Adipocyte (in vitro differentiated cells): Measurements from ENCODE around the gene CNN2.

Experiments used
- DNase-seq: peaks from one replicate; pipeline ENCODE4 v3.0.0-alpha.2; 2015; ENCODE audit warnings: low read depth
- H3K27me3 ChIP-seq: replicated peaks from 2 replicates; pipeline ENCODE4 v1.7.0; 2013; ENCODE audit warnings: mild to moderate bottlenecking, low read length, moderate library complexity; ENCODE audit not compliant: control insufficient read depth, insufficient read depth
- H3K36me3 ChIP-seq: 2 replicates; pipeline ENCODE4 v1.7.0; 2013; ENCODE audit warnings: low read length, mild to moderate bottlenecking, moderate library complexity; ENCODE audit not compliant: control insufficient read depth, insufficient read depth, severe bottlenecking
- H3K4me1 ChIP-seq: 2 replicates; pipeline ENCODE4 v1.7.0; 2013; ENCODE audit warnings: mild to moderate bottlenecking, low read length, moderate library complexity; ENCODE audit not compliant: control insufficient read depth, insufficient read depth
- H3K4me3 ChIP-seq: 2 replicates; pipeline ENCODE4 v1.7.0; 2013; ENCODE audit warnings: mild to moderate bottlenecking, low read length, moderate library complexity
- H3K9ac ChIP-seq: 2 replicates; pipeline ENCODE4 v1.7.0; 2013; ENCODE audit warnings: mild to moderate bottlenecking, low read length, moderate library complexity
- H3K9me3 ChIP-seq: 2 replicates; pipeline ENCODE4 v1.7.0; 2013; ENCODE audit warnings: mild to moderate bottlenecking, low read length, moderate library complexity; ENCODE audit not compliant: control insufficient read depth

Gene CNN2

DNA sequence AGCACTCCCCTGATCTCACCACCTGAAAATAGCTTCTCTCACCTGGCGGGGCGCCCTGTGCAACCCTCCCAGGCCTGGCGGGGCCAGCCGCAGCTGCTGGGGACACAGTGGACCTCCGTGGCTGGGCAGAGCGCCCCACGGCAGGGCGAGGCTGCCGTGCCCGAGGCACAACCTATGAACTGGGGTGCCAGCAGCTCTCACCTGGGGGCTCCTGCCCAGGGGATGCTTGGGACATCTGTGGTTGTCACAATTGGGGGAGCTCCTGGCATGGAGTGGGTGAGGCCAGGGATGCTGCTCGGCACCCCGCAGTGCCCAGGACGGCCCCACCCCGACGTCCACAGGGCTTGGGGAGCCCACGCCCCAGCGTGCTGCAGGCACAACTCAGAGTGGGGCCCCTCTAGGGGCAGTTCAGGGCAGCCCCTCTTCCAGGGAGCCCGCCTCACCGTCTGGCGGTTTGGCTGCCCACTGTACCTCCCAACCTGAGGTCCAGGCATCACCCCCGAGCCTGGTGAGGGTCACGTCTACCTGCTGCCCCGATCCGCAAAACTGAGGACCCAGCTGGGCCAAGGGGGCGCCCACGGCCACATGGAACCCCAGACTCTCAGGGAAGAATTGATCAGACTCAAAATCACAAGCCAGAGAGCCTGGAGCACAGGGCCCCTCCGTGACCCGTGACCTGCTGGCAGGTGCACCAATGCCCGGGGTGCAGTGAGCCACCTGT, 11.2 kb upstream of the CNN2 start:
- H3K4me1 ChIP-seq: peaks cover 40% of the 10 kb centered on the region
- H3K36me3 ChIP-seq: peaks cover 20% of the 10 kb centered on the region
- no peaks in the 10 kb centered on the region for H3K27me3 ChIP-seq
- no peak overlapping the region for H3K4me3 ChIP-seq
- H3K9me3 ChIP-seq: no peaks in the 10 kb centered on the region
- no peak for DNase-seq
- peak overlapping the region; percentile 45 for H3K9ac ChIP-seq

DNA sequence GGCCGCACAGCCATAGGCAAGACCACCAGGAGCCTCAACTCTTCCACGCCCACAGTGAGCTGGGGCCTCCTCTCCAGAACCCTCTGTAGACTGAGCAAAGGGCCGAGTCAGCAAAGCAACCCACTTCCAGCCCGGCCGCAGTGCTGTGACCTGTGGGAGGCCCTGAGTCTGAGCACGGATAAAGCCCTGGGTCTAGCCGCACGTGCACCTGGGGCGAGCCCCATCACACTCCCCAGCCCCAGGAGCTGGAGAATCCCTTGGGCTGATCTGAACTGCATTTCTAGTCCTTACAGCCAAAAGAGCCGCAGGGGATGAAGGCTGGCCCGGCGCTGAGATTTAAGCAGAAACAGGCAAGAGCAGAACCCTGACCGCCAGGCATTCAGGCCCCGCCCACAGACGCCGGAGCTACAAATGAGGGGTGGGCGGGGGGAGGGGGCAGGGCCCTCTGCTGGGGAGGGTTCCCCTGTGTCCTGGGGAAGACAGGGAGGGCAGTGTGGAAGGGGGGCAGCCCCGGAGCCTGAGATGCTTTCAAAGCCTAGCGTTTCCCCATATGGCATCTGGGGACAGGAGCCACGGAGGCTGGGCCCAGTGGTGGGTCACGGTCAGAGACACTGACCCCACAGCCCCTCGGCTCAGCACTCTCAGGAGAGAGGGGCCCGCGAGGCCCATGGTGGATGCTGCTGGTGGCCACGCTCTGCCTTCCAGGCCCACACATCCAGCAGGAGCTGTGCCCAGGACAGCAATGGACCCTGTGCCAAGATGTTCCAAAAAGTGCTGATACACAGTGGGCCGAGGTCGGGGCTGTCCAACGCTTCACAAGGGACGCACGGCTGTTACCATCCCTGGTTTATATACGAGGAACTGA, 10.4 kb upstream of the CNN2 start:
- Histone ChIP-seq H3K36me3 (peaks cover 17% of the 10 kb centered on the region), H3K4me1 (peaks cover 40% of the 10 kb centered on the region), H3K4me3 (no peak overlapping the region), H3K9me3 (no peaks in the 10 kb centered on the region), H3K27me3 (no peaks in the 10 kb centered on the region), H3K9ac (peak overlapping the region; percentile 45)
- no peak for DNase-seq

- peak; percentile 47 for DNase-seq
- no peaks in the 10 kb centered on the region for H3K9me3 ChIP-seq
- no peak overlapping the region for H3K4me3 ChIP-seq
- H3K9ac ChIP-seq: peak overlapping the region; percentile 51
- peaks cover 15% of the 10 kb centered on the region for H3K36me3 ChIP-seq
- no peaks in the 10 kb centered on the region for H3K27me3 ChIP-seq
- H3K4me1 ChIP-seq: peaks cover 40% of the 10 kb centered on the region
These were observed 9.7 kb upstream of the CNN2 start for GRCh38 chr19:1016647-1017114.

DNA sequence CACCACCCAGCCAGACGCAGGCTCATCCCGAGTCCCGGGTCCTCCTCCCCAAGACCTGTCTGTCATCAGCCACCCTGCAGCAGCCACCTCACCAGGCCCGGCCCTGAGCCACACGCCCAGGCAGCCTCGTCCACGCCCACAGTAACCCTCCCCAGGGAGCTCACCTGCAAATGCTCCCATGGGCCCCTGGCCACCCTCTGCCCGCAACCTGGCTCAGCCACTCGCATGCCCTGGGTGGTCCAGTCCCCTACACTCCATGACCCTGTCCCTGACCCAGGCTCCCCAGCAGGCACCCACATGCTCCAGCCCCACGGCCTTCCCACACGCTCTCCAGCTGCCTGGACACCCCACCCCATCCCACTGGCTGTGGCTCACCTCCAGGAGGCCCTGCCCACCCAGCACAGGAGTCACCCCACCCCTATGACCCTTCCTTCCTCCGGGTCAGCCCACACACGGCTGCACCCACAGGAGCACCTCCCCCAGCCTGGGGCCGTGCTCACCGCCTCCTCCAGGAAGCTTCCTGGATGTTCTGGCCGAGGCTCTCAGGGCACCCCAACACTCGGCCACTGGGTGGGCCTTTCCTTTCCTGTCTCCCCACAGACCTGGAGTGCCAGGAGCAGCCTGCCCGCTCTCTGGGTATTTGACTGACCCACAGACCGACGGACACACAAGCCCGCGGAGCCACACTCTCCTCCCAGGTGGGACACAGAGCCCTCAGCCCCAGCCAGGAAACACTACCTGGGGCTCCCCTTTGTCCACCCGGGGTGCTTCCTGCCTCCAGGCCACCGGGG, 9.1 kb upstream of the CNN2 start:
- no peaks in the 10 kb centered on the region for H3K27me3 ChIP-seq
- H3K9ac ChIP-seq: peak overlapping the region; percentile 51
- peaks cover 40% of the 10 kb centered on the region for H3K4me1 ChIP-seq
- peaks cover 12% of the 10 kb centered on the region for H3K36me3 ChIP-seq
- peak overlapping the region; percentile 8 for H3K4me3 ChIP-seq
- no peak for DNase-seq
- no peaks in the 10 kb centered on the region for H3K9me3 ChIP-seq

GRCh38 chr19:1017906-1018305, 8.5 kb upstream of the CNN2 start:
- H3K4me3 ChIP-seq: no peak overlapping the region

GRCh38 chr19:1018393-1018792, 8.0 kb upstream of the CNN2 start:
- DNase-seq: no peak

More at GRCh38 chr19:1017906-1018305, 8.5 kb upstream of the CNN2 start:
- H3K27me3 ChIP-seq: no peaks in the 10 kb centered on the region
- H3K4me1 ChIP-seq: peaks cover 40% of the 10 kb centered on the region
- H3K36me3 ChIP-seq: peaks cover 11% of the 10 kb centered on the region
- peak overlapping the region; percentile 56 for H3K9ac ChIP-seq
- no peaks in the 10 kb centered on the region for H3K9me3 ChIP-seq
- DNase-seq: no peak

GRCh38 chr19:1018932-1019615, 7.3 kb upstream of the CNN2 start:
- DNase-seq: no peak
- Histone ChIP-seq H3K4me1 (peaks cover 43% of the 10 kb centered on the region), H3K36me3 (no peaks in the 10 kb centered on the region), H3K27me3 (no peaks in the 10 kb centered on the region), H3K4me3 (peak overlapping the region; percentile 93), H3K9me3 (no peaks in the 10 kb centered on the region), H3K9ac (peak overlapping the region; percentile 96)

More at GRCh38 chr19:1018393-1018792, 8.0 kb upstream of the CNN2 start:
- Histone ChIP-seq H3K36me3 (peaks cover 7% of the 10 kb centered on the region), H3K9me3 (no peaks in the 10 kb centered on the region), H3K9ac (peak overlapping the region; percentile 56), H3K4me1 (peaks cover 43% of the 10 kb centered on the region), H3K4me3 (peak overlapping the region; percentile 93), H3K27me3 (no peaks in the 10 kb centered on the region)

- Histone ChIP-seq H3K4me1 (peaks cover 43% of the 10 kb centered on the region), H3K36me3 (no peaks in the 10 kb centered on the region), H3K4me3 (peak overlapping the region; percentile 93), H3K27me3 (no peaks in the 10 kb centered on the region), H3K9me3 (no peaks in the 10 kb centered on the region), H3K9ac (peak overlapping the region; percentile 96)
- DNase-seq: no peak
These were observed 6.8 kb upstream of the CNN2 start for GRCh38 chr19:1019616-1019961.

- Histone ChIP-seq H3K4me3 (peak overlapping the region; percentile 93), H3K27me3 (no peaks in the 10 kb centered on the region), H3K9ac (peak overlapping the region; percentile 96), H3K9me3 (no peaks in the 10 kb centered on the region), H3K36me3 (no peaks in the 10 kb centered on the region), H3K4me1 (peaks cover 43% of the 10 kb centered on the region)
- DNase-seq: peak; percentile 50
These were observed 6.2 kb upstream of the CNN2 start for GRCh38 chr19:1019980-1020867.

GRCh38 chr19:1020868-1021425, 5.5 kb upstream of the CNN2 start, which contains the start of gene TMEM259:
Gene TMEM259, minus strand, starts transcription at chr19:1021123. Its CDS starts 127 bp downstream, at chr19:1020996.
- H3K27me3 ChIP-seq: no peaks in the 10 kb centered on the region
- DNase-seq: peak; percentile 99
- H3K9me3 ChIP-seq: no peaks in the 10 kb centered on the region
- no peaks in the 10 kb centered on the region for H3K36me3 ChIP-seq
- peaks cover 37% of the 10 kb centered on the region for H3K4me1 ChIP-seq
- H3K4me3 ChIP-seq: peak within 1 kb of the TSS; percentile 93
- peak within 1 kb of the TSS; percentile 96 for H3K9ac ChIP-seq
